ENCODE measurements around the gene RASAL3.
"Not testable (repeated sequence)": the region's sequence is repeated elsewhere in the genome, so short reads cannot be mapped to it uniquely, and the experiment has no call there.

DNA sequence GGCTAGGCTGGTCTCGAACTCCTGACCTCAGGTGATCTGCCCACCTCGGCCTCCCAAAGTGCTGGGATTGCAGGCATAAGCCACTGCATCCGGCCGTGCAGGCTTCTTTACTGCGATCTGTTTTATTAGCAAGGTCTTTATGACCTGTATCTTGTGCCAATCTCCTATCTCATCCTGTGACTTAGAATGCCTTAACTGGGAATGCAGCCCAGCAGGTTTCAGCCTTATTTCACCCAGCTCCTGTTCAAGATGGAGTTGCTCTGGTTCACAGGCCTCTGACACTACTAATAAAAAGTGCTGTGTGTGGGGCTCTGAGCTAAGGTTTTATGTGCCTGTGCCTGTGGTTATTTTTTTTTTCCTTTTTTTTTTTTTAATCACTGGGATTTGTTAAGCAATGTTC is 21.4 kb upstream of the RASAL3 start:
- TF ChIP-seq, protein P1, sequence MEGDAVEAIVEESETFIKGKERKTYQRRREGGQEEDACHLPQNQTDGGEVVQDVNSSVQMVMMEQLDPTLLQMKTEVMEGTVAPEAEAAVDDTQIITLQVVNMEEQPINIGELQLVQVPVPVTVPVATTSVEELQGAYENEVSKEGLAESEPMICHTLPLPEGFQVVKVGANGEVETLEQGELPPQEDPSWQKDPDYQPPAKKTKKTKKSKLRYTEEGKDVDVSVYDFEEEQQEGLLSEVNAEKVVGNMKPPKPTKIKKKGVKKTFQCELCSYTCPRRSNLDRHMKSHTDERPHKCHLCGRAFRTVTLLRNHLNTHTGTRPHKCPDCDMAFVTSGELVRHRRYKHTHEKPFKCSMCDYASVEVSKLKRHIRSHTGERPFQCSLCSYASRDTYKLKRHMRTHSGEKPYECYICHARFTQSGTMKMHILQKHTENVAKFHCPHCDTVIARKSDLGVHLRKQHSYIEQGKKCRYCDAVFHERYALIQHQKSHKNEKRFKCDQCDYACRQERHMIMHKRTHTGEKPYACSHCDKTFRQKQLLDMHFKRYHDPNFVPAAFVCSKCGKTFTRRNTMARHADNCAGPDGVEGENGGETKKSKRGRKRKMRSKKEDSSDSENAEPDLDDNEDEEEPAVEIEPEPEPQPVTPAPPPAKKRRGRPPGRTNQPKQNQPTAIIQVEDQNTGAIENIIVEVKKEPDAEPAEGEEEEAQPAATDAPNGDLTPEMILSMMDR (IDR thresholded peaks at IDR 0.05; ENCODE audit: low read depth, low read length, missing input control) = not testable (repeated sequence)
- not testable (repeated sequence) for TF ChIP-seq GABPA (IDR thresholded peaks at IDR 0.05 in 1 of 2, conservative IDR thresholded peaks at IDR 0.05 in 1 of 2); RAD21 (IDR thresholded peaks at IDR 0.05)
- TF ChIP-seq, protein P2, sequence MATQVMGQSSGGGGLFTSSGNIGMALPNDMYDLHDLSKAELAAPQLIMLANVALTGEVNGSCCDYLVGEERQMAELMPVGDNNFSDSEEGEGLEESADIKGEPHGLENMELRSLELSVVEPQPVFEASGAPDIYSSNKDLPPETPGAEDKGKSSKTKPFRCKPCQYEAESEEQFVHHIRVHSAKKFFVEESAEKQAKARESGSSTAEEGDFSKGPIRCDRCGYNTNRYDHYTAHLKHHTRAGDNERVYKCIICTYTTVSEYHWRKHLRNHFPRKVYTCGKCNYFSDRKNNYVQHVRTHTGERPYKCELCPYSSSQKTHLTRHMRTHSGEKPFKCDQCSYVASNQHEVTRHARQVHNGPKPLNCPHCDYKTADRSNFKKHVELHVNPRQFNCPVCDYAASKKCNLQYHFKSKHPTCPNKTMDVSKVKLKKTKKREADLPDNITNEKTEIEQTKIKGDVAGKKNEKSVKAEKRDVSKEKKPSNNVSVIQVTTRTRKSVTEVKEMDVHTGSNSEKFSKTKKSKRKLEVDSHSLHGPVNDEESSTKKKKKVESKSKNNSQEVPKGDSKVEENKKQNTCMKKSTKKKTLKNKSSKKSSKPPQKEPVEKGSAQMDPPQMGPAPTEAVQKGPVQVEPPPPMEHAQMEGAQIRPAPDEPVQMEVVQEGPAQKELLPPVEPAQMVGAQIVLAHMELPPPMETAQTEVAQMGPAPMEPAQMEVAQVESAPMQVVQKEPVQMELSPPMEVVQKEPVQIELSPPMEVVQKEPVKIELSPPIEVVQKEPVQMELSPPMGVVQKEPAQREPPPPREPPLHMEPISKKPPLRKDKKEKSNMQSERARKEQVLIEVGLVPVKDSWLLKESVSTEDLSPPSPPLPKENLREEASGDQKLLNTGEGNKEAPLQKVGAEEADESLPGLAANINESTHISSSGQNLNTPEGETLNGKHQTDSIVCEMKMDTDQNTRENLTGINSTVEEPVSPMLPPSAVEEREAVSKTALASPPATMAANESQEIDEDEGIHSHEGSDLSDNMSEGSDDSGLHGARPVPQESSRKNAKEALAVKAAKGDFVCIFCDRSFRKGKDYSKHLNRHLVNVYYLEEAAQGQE (IDR thresholded peaks at IDR 0.05) = not testable (repeated sequence)
